ENCODE measurements around the gene EPG5.
"Not testable (repeated sequence)": the region's sequence is repeated elsewhere in the genome, so short reads cannot be mapped to it uniquely, and the experiment has no call there.

Gene EPG5

DNA sequence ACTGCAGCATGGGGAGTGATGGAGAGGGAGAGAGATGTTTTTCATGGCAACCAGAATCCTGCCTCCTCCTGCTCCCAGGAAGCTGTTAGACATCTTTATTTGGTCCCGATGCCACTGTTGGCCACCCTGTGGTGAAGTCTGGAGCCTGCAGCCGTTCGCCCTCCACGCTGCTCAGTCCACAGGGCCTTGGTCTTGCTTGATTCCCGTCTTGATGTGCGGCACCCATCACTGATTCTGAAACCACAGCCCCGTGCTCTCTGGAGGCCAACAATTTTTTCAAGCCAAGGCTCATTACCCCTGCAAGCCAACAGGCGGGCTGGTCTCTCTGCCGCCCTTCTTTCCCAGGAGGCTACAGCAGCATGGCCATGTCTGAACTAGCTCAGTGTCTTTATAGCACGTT lies 117.1 kb downstream of the EPG5 start:
- TF ChIP-seq, protein P1, sequence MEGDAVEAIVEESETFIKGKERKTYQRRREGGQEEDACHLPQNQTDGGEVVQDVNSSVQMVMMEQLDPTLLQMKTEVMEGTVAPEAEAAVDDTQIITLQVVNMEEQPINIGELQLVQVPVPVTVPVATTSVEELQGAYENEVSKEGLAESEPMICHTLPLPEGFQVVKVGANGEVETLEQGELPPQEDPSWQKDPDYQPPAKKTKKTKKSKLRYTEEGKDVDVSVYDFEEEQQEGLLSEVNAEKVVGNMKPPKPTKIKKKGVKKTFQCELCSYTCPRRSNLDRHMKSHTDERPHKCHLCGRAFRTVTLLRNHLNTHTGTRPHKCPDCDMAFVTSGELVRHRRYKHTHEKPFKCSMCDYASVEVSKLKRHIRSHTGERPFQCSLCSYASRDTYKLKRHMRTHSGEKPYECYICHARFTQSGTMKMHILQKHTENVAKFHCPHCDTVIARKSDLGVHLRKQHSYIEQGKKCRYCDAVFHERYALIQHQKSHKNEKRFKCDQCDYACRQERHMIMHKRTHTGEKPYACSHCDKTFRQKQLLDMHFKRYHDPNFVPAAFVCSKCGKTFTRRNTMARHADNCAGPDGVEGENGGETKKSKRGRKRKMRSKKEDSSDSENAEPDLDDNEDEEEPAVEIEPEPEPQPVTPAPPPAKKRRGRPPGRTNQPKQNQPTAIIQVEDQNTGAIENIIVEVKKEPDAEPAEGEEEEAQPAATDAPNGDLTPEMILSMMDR (IDR thresholded peaks at IDR 0.05; ENCODE audit: low read depth, low read length, missing control alignments): peak; percentile 70
- no peak overlapping the region for H3K4me3 ChIP-seq (ENCODE audit: low read depth, low read length)
- DNase-seq (ENCODE audit: low read depth): no peak

DNA sequence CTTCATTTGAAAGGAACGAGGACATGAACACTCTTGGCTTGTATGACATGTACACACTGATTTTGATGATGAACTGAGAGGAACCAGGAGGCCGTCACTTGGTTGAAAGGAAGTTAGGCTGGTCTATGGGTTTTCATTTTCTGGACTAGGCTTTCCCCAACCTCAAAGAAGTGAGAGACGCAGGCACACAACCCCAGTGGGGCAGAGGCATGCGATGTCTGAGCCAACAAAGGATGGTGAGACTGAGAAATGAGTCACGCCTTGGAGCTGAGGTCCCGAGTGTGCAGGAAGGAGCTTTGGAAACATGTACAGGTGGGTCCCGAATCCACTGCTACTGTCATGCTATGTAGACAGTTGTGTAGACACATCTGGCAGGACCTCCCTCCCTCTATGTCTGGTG lies 117.6 kb downstream of the EPG5 start:
- no peak for DNase-seq (ENCODE audit: low read depth)
- TF ChIP-seq, protein P1 (IDR thresholded peaks at IDR 0.05; ENCODE audit: low read depth, low read length, missing control alignments): no peak
- H3K4me3 ChIP-seq (ENCODE audit: low read depth, low read length): no peak overlapping the region

DNA sequence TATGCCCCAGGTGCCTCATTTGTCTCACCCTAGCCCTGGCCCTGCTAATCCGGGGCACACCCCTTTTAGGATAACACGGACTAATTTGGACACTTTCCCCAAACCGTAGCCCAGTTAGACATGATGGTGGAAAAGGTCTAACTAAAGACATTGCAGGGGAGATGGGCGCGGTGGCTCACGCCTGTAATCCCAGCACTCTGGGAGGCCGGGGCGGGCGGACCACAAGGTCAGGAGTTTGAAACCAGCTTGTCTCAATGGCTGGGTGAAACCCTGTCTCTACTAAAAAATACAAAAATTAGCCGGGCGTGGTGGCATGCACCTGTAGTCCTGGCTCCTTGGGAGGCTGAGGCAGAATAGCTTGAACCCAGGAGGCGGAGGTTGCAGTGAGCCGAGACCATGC lies 118.5 kb downstream of the EPG5 start:
- not testable (repeated sequence) for H3K4me3 ChIP-seq (ENCODE audit: low read depth, low read length); DNase-seq (ENCODE audit: low read depth)

DNA sequence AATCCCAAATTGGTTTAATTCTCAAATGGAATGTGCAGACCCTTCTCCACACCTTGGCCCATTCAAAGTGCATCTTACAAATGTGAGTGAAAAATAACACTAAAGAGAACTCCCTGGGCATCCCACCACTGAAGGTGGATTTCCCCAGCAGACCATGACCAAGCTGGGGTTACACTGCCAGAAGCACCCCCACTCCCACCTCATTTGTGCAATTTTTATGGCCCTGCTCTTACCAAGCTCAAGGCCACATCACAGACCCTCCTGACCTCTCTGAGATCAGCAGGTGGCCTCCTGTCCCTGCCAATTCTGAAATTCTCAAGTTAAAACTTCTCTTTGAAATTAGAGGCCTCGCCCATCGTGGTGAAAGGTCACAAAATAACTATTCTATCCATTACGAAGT lies 120.0 kb downstream of the EPG5 start:
- TF ChIP-seq, protein P1 (IDR thresholded peaks at IDR 0.05; ENCODE audit: low read depth, low read length, missing control alignments): no peak
- DNase-seq (ENCODE audit: low read depth): no peak
- H3K4me3 ChIP-seq (ENCODE audit: low read depth, low read length): no peak overlapping the region

DNA sequence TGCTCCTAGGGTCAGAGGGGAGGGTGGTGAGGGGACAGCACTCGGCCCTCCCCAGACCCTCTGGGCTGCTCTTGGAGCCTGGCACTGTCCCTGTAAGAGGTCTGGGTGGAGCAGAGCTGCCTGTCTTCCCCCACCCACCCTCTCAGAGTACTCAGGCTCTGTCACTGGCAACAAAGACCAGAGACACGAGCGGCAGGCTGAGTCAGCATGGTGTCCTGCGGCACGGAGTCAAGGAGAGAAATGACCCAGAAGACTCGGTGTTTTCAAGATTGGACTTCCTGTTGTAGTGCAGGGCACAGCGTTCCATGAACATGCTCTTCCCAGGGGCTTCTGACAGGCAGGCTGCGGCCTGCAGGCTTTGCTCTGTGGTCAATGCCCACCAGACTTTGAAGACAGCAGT lies 121.7 kb downstream of the EPG5 start:
- no peak overlapping the region for H3K4me3 ChIP-seq (ENCODE audit: low read depth, low read length)
- TF ChIP-seq, protein P1 (IDR thresholded peaks at IDR 0.05; ENCODE audit: low read depth, low read length, missing control alignments): no peak
- DNase-seq (ENCODE audit: low read depth): no peak

DNA sequence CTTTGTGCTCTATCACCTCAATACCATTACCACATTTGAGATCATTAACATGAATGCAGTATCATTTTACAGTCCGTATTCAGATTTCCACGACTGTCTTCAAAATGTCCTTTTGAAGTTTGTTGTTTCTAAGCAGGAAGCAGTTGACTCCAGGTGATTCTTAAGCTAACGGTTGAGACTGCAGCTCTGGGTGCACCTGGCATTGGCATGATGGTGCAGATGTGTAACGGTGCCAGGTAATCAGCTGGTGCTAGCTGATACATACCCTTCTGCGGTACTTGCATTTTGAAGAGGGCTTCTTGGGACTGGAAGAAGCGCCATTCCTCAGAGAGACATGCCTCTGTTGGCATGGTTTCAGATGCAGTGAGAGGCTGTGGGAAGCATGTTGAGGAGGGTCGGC lies 122.2 kb downstream of the EPG5 start:
- no peak for DNase-seq (ENCODE audit: low read depth)
- TF ChIP-seq, protein P1 (IDR thresholded peaks at IDR 0.05; ENCODE audit: low read depth, low read length, missing control alignments): no peak
- H3K4me3 ChIP-seq (ENCODE audit: low read depth, low read length): no peak overlapping the region

DNA sequence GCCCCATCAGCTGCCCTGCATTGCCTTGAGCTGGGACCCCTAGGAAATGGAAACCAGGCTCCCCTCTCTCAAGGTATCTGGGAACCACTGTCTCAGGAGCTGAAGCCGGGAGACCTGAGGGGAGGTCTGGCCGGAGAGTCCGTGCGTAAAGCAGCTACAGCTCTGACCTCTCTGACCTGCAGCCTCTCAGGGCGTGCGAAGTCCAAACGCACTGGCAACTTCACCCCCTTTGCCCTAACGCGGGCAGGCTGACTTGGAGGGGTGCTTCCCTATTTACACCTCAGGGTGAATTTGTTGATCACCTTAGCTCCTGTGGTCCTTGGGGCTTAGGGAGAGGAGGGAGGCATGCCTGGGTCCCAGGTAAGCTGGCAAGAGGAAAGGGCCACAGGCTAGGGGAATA lies 124.1 kb downstream of the EPG5 start:
- DNase-seq (ENCODE audit: low read depth): no peak
- TF ChIP-seq, protein P1 (IDR thresholded peaks at IDR 0.05; ENCODE audit: low read depth, low read length, missing control alignments): no peak
- H3K4me3 ChIP-seq (ENCODE audit: low read depth, low read length): no peak overlapping the region

Data from GM12864 (cell line).